H1 (cell line): ENCODE measurements around the gene SCARB1. TPM values are rescaled to one million over a fixed set of nuclear protein-coding genes. Genes with fewer than 3 reads are reported as not detected.
A peak's percentile ranks its signal among the peaks of the same experiment; 100 is the strongest.

Source experiments
- CTCF ChIA-PET: fragments of 300-600 bp; sonication (Branson Sonifier 250); formaldehyde crosslinking; loops from one replicate; lab custom pipeline; 2021; ENCODE audit not compliant: partially characterized antibody; lab: Charles Lee
- POLR2A ChIA-PET: fragments of 300-600 bp; sonication (Branson Sonifier 250); formaldehyde crosslinking; loops from one replicate; lab custom pipeline; 2021; ENCODE audit warnings: inconsistent platforms; ENCODE audit not compliant: partially characterized antibody; lab: Charles Lee
- DNase-seq, 2 experiments: peaks; one replicate each; pipeline versions ENCODE4 v3.0.0 to v3.0.0-alpha.2; 2010 to 2022; ENCODE audit warnings: low spot score in 2 of 2, low read depth in 1 of 2, mixed read lengths in 1 of 2
- FAIRE-seq: peaks from 2 replicates; lab custom pipeline; 2011; peaks lifted over from hg19 to GRCh38; lab: Jason Lieb, UNC
- H2AFZ ChIP-seq: 2 replicates; pipeline ENCODE4 v1.8.1; 2012; ENCODE audit warnings: low read length, inconsistent platforms
- H2AK5ac ChIP-seq: 2 replicates; pipeline ENCODE4 v1.6.1; 2013; ENCODE audit warnings: low read depth, low read length
- H2BK120ac ChIP-seq: replicated peaks from 2 replicates; pipeline ENCODE3; 2013; ENCODE audit warnings: low read depth, low read length, inconsistent platforms
- H2BK12ac ChIP-seq: 2 replicates; pipeline ENCODE4 v1.6.1; 2013; ENCODE audit warnings: low read depth, low read length
- H2BK15ac ChIP-seq: 2 replicates; pipeline ENCODE4 v1.6.1; 2013; ENCODE audit warnings: low read length
- H2BK20ac ChIP-seq: 2 replicates; pipeline ENCODE4 v1.6.1; 2013; ENCODE audit warnings: low read length
- H2BK5ac ChIP-seq: 2 replicates; pipeline ENCODE4 v1.6.1; 2013; ENCODE audit warnings: low read depth, low read length
- H3K14ac ChIP-seq: 2 replicates; pipeline ENCODE4 v1.6.1; 2013; ENCODE audit warnings: inconsistent platforms; ENCODE audit not compliant: insufficient read length
- H3K18ac ChIP-seq: 2 replicates; pipeline ENCODE4 v1.6.1; 2013; ENCODE audit warnings: low read length; ENCODE audit errors: extremely low read depth
- H3K23ac ChIP-seq: 2 replicates; pipeline ENCODE4 v1.6.1; 2013; ENCODE audit warnings: inconsistent platforms; ENCODE audit not compliant: insufficient read length
- H3K23me2 ChIP-seq: 2 replicates; pipeline ENCODE4 v1.6.1; 2013; ENCODE audit warnings: low read depth, low read length
- H3K27ac ChIP-seq: 2 replicates; pipeline ENCODE4 v1.6.1; 2011; ENCODE audit warnings: low read depth, low read length, inconsistent platforms
- H3K27me3 ChIP-seq, 4 experiments: replicated peaks in 1 of 4; 1 replicate in 1 of 4; 2 replicates in 3 of 4; pipeline versions ENCODE4 v1.6.1 to v1.8.1; 2011 to 2013; ENCODE audit warnings: low read length in 3 of 4, mild to moderate bottlenecking in 3 of 4, inconsistent platforms in 2 of 4, mixed read lengths in 2 of 4, moderate library complexity in 1 of 4; ENCODE audit not compliant: control insufficient read depth in 3 of 4, insufficient read depth in 3 of 4; ENCODE audit errors: extremely low read depth in 1 of 4
- H3K36me3 ChIP-seq, 4 experiments: 2 replicates each; pipeline versions ENCODE4 v1.6.1 to v1.8.1; 2011 to 2013; ENCODE audit warnings: mild to moderate bottlenecking in 4 of 4, low read length in 3 of 4, moderate library complexity in 2 of 4, control low read depth in 1 of 4, inconsistent platforms in 1 of 4; ENCODE audit not compliant: insufficient read depth in 4 of 4, control insufficient read depth in 2 of 4
- H3K4ac ChIP-seq: replicated peaks from 2 replicates; pipeline ENCODE3; 2013; ENCODE audit warnings: low read length, low read depth, mixed read lengths, inconsistent platforms; ENCODE audit not compliant: insufficient read length
- H3K4me1 ChIP-seq, 4 experiments: replicated peaks in 1 of 4; 1 replicate in 1 of 4; 2 replicates in 3 of 4; pipeline versions ENCODE4 v1.6.1 to v1.8.1; 2011 to 2013; ENCODE audit warnings: low read length in 3 of 4, inconsistent platforms in 2 of 4, mixed read lengths in 1 of 4; ENCODE audit not compliant: insufficient read depth in 4 of 4, control insufficient read depth in 3 of 4
- H3K4me2 ChIP-seq, 2 experiments: 2 replicates each; pipeline versions ENCODE4 v1.6.1 to v1.8.1; 2011 to 2013; ENCODE audit warnings: low read depth in 2 of 2, low read length in 2 of 2, control low read depth in 1 of 2, inconsistent platforms in 1 of 2, mild to moderate bottlenecking in 1 of 2; ENCODE audit not compliant: insufficient read depth in 1 of 2
- H3K4me3 ChIP-seq, 4 experiments: fragments of 200-600, 300-600 bp in 1 of 4; sonication (generic), shearing (Covaris generic), sonication (Bioruptor Twin) in 1 of 4; 2 replicates each; pipeline versions ENCODE4 v1.5.1 to v1.8.1; 2011 to 2016; ENCODE audit warnings: low read length in 4 of 4, low read depth in 3 of 4, control low read depth in 2 of 4, inconsistent platforms in 2 of 4, mild to moderate bottlenecking in 2 of 4, mixed read lengths in 1 of 4, moderate library complexity in 1 of 4; ENCODE audit not compliant: insufficient read depth in 2 of 4; ENCODE audit errors: extremely low read depth in 1 of 4
- H3K56ac ChIP-seq: replicated peaks from 2 replicates; pipeline ENCODE3; 2013; ENCODE audit warnings: low read depth, mild to moderate bottlenecking, mixed read lengths, low read length, inconsistent platforms; ENCODE audit not compliant: insufficient read length
- H3K79me1 ChIP-seq: 2 replicates; pipeline ENCODE4 v1.6.1; 2013; ENCODE audit warnings: low read depth, low read length, control low read depth
- H3K79me2 ChIP-seq, 2 experiments: 2 replicates each; pipeline versions ENCODE4 v1.6.1 to v1.8.1; 2012 to 2013; ENCODE audit warnings: low read length in 2 of 2, mild to moderate bottlenecking in 2 of 2, inconsistent platforms in 1 of 2; ENCODE audit not compliant: insufficient read depth in 2 of 2, control insufficient read depth in 1 of 2
- H3K9ac ChIP-seq, 4 experiments: replicated peaks in 1 of 4; 1 replicate in 1 of 4; 2 replicates in 3 of 4; pipeline versions ENCODE4 v1.6.1 to v1.8.1; 2011 to 2013; ENCODE audit warnings: low read depth in 3 of 4, low read length in 3 of 4, control low read depth in 2 of 4, mild to moderate bottlenecking in 2 of 4, moderate library complexity in 2 of 4, inconsistent platforms in 1 of 4; ENCODE audit errors: extremely low read depth in 1 of 4
- H3K9me3 ChIP-seq, 2 experiments: 2 replicates each; pipeline versions ENCODE4 v1.6.1 to v1.8.1; 2012 to 2013; ENCODE audit warnings: mild to moderate bottlenecking in 2 of 2, moderate library complexity in 2 of 2, control low read depth in 1 of 2, inconsistent platforms in 1 of 2, low read depth in 1 of 2, low read length in 1 of 2, mixed read lengths in 1 of 2; ENCODE audit not compliant: insufficient read depth in 2 of 2
- H4K20me1 ChIP-seq, 2 experiments: replicated peaks in 1 of 2; 2 replicates each; pipeline versions ENCODE3 to v1.8.1; 2011 to 2013; ENCODE audit warnings: inconsistent platforms in 2 of 2, low read length in 2 of 2, mild to moderate bottlenecking in 1 of 2; ENCODE audit not compliant: insufficient read depth in 2 of 2, control insufficient read depth in 1 of 2
- H4K5ac ChIP-seq: 2 replicates; pipeline ENCODE4 v1.6.1; 2013; ENCODE audit warnings: low read length, low read depth, mixed read lengths, inconsistent platforms; ENCODE audit not compliant: insufficient read length
- H4K8ac ChIP-seq: 2 replicates; pipeline ENCODE4 v1.8.0; 2013; ENCODE audit warnings: mild to moderate bottlenecking, moderate library complexity, low read length, inconsistent platforms; ENCODE audit not compliant: insufficient read depth; ENCODE audit errors: extremely low read depth
- H4K91ac ChIP-seq: replicated peaks from 2 replicates; pipeline ENCODE3; 2013; ENCODE audit warnings: low read length, mixed read lengths, inconsistent platforms; ENCODE audit not compliant: insufficient read length
- CBX5 ChIP-seq: fragments of 300-800, 300-1000 bp; sonication (generic); IDR thresholded peaks from 2 replicates; pipeline ENCODE4 v1.7.1; 2016; ENCODE audit warnings: antibody characterized with exemption, low read length, low read depth
- CHD2 ChIP-seq: IDR thresholded peaks from 2 replicates; pipeline ENCODE4 v1.6.1; 2012; ENCODE audit warnings: low read length, improper control_type of control experiment
- CREB1 ChIP-seq: IDR thresholded peaks from 2 replicates; pipeline ENCODE4 v1.6.1; 2012; ENCODE audit warnings: inconsistent platforms
- GABPA ChIP-seq: IDR thresholded peaks from 2 replicates; pipeline ENCODE4 v1.6.1; 2011; ENCODE audit warnings: mild to moderate bottlenecking, low read length, moderate library complexity, borderline replicate concordance; ENCODE audit not compliant: insufficient read depth
- HDAC2 ChIP-seq, 2 experiments: fragments of 300-600 bp in 1 of 2; sonication (generic) in 1 of 2; IDR thresholded peaks; 2 replicates each; pipeline ENCODE4 v1.6.1; 2011 to 2012; ENCODE audit warnings: low read depth in 2 of 2, low read length in 2 of 2, mild to moderate bottlenecking in 2 of 2, moderate library complexity in 2 of 2, borderline replicate concordance in 1 of 2, inconsistent platforms in 1 of 2
- PHF8 ChIP-seq: fragments of 200-600 bp; sonication (generic); conservative IDR thresholded peaks from 2 replicates; pipeline ENCODE4 v1.7.1; 2012; ENCODE audit warnings: low read depth, mild to moderate bottlenecking, inconsistent platforms, low read length, moderate library complexity
- RBBP5 ChIP-seq: IDR thresholded peaks from 2 replicates; pipeline ENCODE4 v1.7.1; 2012; ENCODE audit warnings: low read depth, mild to moderate bottlenecking, inconsistent platforms, low read length, moderate library complexity, borderline replicate concordance
- SP1 ChIP-seq: IDR thresholded peaks from 2 replicates; pipeline ENCODE4 v1.6.1; 2011; ENCODE audit warnings: low read depth, low read length
- TEAD4 ChIP-seq: IDR thresholded peaks from 2 replicates; pipeline ENCODE4 v1.6.1; 2012; ENCODE audit warnings: low read depth, low read length, inconsistent platforms, mixed read lengths
- USF2 ChIP-seq: IDR thresholded peaks from 2 replicates; pipeline ENCODE4 v1.6.1; 2011; ENCODE audit warnings: low read length, improper control_type of control experiment
- YY1 ChIP-seq: IDR thresholded peaks from 2 replicates; pipeline ENCODE4 v1.6.1; 2011; ENCODE audit warnings: low read depth, mild to moderate bottlenecking, low read length
- WGBS, 2 experiments: shearing (Covaris generic) in 1 of 2; methylation state at CpG; one replicate each; pipeline versions ENCODE4 v1.1.6 to v1.1.7; 2013 to 2015; ENCODE audit warnings: low lambda C conversion rate in 2 of 2, mixed read lengths in 2 of 2, inconsistent platforms in 1 of 2, low coverage in 1 of 2, missing lambda C conversion rate in 1 of 2; ENCODE audit not compliant: insufficient replicate concordance in 2 of 2, insufficient coverage in 1 of 2, insufficient read length in 1 of 2; ENCODE audit errors: extremely low coverage in 1 of 2, missing lambda C conversion rate in 1 of 2; 5-methylcytosine and 5-hydroxymethylcytosine counted together
- polyA plus RNA-seq, 7 experiments: library from polyadenylated mRNA; depleted of rRNA in 3 of 7; stranded (reverse) in 5 of 7; unstranded in 2 of 7; fragments of >200 nt in 5 of 7; fragments of 200-250 nt in 2 of 7; gene quantifications; 1 replicate in 5 of 7; 2 replicates in 1 of 7; 4 replicates in 1 of 7; pipeline versions ENCODE4 v1.2.1 to v1.2.3, GENCODE V29; 2011 to 2013; ENCODE audit warnings: missing spikeins in 2 of 7, mixed read lengths in 2 of 7
- total RNA-seq: library from RNA; stranded (reverse); fragmentation: NEBNext Ultra II Directional; extraction: Animal tissue kit (Norgen Biotek cat#: 25700); gene quantifications from 2 replicates; pipeline ENCODE4 v1.2.1, GENCODE V29; 2021

SCARB1 gene
- total and polyA plus RNA-seq, 2 of the 8 experiments (the other 6 are each of a cell fraction or from before 2014, with no cell fraction given) = 45.3 to 57.1 TPM

DNA sequence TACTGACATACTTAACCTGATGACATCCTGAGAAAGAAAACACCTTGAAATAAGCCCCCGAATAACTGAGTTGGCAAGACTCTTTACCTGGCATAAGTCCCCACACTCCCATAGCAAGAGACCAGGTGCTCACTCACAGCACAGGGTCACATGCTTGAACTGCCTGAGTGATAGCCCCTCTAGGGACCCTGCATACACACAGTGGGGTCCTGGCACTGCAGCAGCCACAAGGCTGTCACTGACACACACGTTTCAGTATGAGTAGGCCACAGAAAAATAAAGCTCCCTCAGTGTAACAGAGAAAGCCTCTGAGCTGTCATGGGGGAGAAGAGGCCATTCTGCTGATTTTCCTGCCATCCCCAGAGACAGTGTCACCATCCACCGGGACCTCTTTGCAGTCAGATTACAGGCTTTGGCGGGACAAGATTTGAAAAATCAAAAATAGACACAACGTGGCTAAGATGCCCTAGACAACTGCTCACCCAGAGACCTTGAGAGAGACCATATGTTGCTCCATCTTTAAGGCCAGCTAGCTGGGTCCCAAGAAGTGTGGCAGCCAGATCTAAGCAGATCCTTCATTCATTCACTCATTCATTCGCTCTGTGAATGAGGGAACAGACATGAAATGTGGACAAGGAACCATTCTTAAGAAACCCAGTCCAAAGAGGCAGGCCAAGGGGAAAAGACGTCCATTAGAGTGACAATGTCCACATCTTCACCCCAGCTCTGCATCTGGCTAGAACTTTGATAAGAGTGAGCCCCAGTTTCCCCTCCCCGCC is 1.6 kb downstream of the SCARB1 start:
- Histone ChIP-seq H3K9me3 (no peaks in the 10 kb centered on the region), H3K18ac (no peak overlapping the region), H3K23me2 (peaks cover 9% of the 10 kb centered on the region; the same call in 1 of the 2 replicates), H2BK15ac (no peak overlapping the region), H2BK5ac (no peak overlapping the region), H3K23ac (no peak overlapping the region), H4K20me1 (peaks cover 0 to 3% of the 10 kb centered on the region in 2 experiments), H3K9ac (no peak overlapping the region), H3K4me3 (peak overlapping the region in 1 of 4 experiments; percentile 95; a peak in 2 of 8 replicates), H3K36me3 (peaks cover 0 to 2% (median 0%) of the 10 kb centered on the region in 4 experiments; a peak in 1 of 8 replicates), H3K79me2 (peaks cover 0 to 5% of the 10 kb centered on the region in 2 experiments; a peak in 1 of 4 replicates), H3K27ac (no peak overlapping the region), H3K27me3 (peaks cover 0 to 4% (median 0%) of the 10 kb centered on the region in 4 experiments; a peak in 2 of 7 replicates), H3K56ac (no peak overlapping the region), H4K8ac (no peak overlapping the region), H3K14ac (no peak overlapping the region), H4K5ac (no peak overlapping the region), H2BK120ac (no peak overlapping the region), H3K4me2 (peak overlapping the region; percentile 85 to 86; a peak in 1 of 4 replicates), H4K91ac (no peak overlapping the region), H2BK12ac (no peak overlapping the region; the same call in 1 of the 2 replicates), H3K79me1 (no peaks in the 10 kb centered on the region), H3K4me1 (peaks cover 0 to 19% (median 9%) of the 10 kb centered on the region in 4 experiments; a peak in 6 of 7 replicates), H2AK5ac (no peak overlapping the region), H2BK20ac (no peak overlapping the region), H2AFZ (no peak overlapping the region), H3K4ac (no peak overlapping the region)
- FAIRE-seq = no peak
- DNase-seq = no peak
- 89% methylated on average over 8 of the region's 8 CpGs; no CpG with 5 or more reads in 1 of the 2 experiments for WGBS, 2 experiments
- POLR2A ChIA-PET = interaction anchor here (0.8 to 1.9 kb wide), 3 partner anchors 9 to 79 kb away, joined by 3 to 8 read pairs (median 4); no protein-coding TSS in a partner anchor
- CTCF ChIA-PET = interaction anchor here (0.7 to 1.4 kb wide), 5 partner anchors 10 to 42 kb away, joined by 3 to 4 read pairs (median 3); no protein-coding TSS in a partner anchor
- TF ChIP-seq SP1 (no peak), GABPA (no peak), PHF8 (no peak), RBBP5 (no peak), CREB1 (no peak), HDAC2 (IDR thresholded peaks at IDR 0.05; ENCODE audit: borderline replicate concordance in 1 of 2, low read depth in 2 of 2, low read length in 2 of 2) (no peak), CBX5 (no peak), CHD2 (no peak), USF2 (no peak), YY1 (no peak), TEAD4 (no peak)
